PC-3 (cell line): ENCODE results near the gene NCDN. TPM values are rescaled to one million over a fixed set of nuclear protein-coding genes. Genes with fewer than 3 reads are reported as not detected.

Source experiments
- ATAC-seq: fragments of 200-7000 bp; cut with Tn5 transposase; 2 replicates; pipeline ENCODE4 v1.9.1; 2020; ENCODE audit warnings: mild to moderate bottlenecking, moderate library complexity
- BruUV-seq: library from RNA; stranded (reverse); fragments of 400-500 nt; replicated peaks from 2 replicates; lab custom pipeline; 2021; lab: Mats Ljungman, UMichigan
- CTCF ChIA-PET: fragments of 300-600 bp; sonication (Branson Sonifier 250); formaldehyde crosslinking; loops from one replicate; lab custom pipeline; 2022; ENCODE audit warnings: antibody characterized with exemption; lab: Charles Lee
- POLR2A ChIA-PET: fragments of 300-600 bp; sonication (Branson Sonifier 250); formaldehyde crosslinking; loops from one replicate; lab custom pipeline; 2022; ENCODE audit warnings: antibody characterized with exemption; ENCODE audit not compliant: unreplicated experiment; lab: Charles Lee
- DNase-seq: peaks from one replicate; pipeline ENCODE4 v3.0.0-alpha.2; 2015
- H2AFZ ChIP-seq: fragments of 300-600 bp; sonication (generic); 2 replicates; pipeline ENCODE4 v1.6.0; 2016; ENCODE audit warnings: antibody characterized with exemption, low read length
- H3F3A ChIP-seq: fragments of 300-600 bp; sonication (generic); one replicate; pipeline ENCODE4 v1.6.0; 2017; ENCODE audit warnings: antibody characterized with exemption, low read length, control low read depth, mild to moderate bottlenecking; ENCODE audit not compliant: unreplicated experiment
- H3K27ac ChIP-seq: fragments of 300-600 bp; sonication (generic); 2 replicates; pipeline ENCODE4 v1.5.1; 2016; ENCODE audit warnings: mild to moderate bottlenecking, low read length
- H3K27me3 ChIP-seq: fragments of 300-600 bp; sonication (generic); 2 replicates; pipeline ENCODE4 v1.6.1; 2016; ENCODE audit warnings: low read length, mixed read lengths
- H3K36me3 ChIP-seq: fragments of 300-600 bp; sonication (generic); 2 replicates; pipeline ENCODE4 v1.6.1; 2016; ENCODE audit warnings: low read depth, mixed run types, low read length, mixed read lengths
- H3K4me1 ChIP-seq: fragments of 300-600 bp; sonication (generic); 2 replicates; pipeline ENCODE4 v1.5.1; 2016; ENCODE audit warnings: low read length; ENCODE audit not compliant: insufficient read depth
- H3K4me2 ChIP-seq: fragments of 300-600 bp; sonication (generic); 2 replicates; pipeline ENCODE4 v1.6.0; 2016; ENCODE audit warnings: low read length
- H3K4me3 ChIP-seq: fragments of 300-600 bp; sonication (generic); 2 replicates; pipeline ENCODE4 v1.5.1; 2016; ENCODE audit warnings: mild to moderate bottlenecking, low read length, mixed read lengths
- H3K79me2 ChIP-seq: fragments of 300-600 bp; sonication (generic); 2 replicates; pipeline ENCODE4 v1.6.1; 2017; ENCODE audit warnings: low read length, mixed read lengths
- H3K9ac ChIP-seq: fragments of 300-600 bp; sonication (generic); 2 replicates; pipeline ENCODE4 v1.6.0; 2016; ENCODE audit warnings: mild to moderate bottlenecking, low read length
- H3K9me2 ChIP-seq: fragments of 300-600 bp; sonication (generic); replicated peaks from 2 replicates; pipeline ENCODE4 v1.6.1; 2016; ENCODE audit warnings: mixed run types, low read length, mixed read lengths
- H3K9me3 ChIP-seq: fragments of 300-600 bp; sonication (generic); 2 replicates; pipeline ENCODE4 v1.6.1; 2016; ENCODE audit warnings: low read length, mixed read lengths
- H4K20me1 ChIP-seq: fragments of 300-600 bp; sonication (generic); 2 replicates; pipeline ENCODE4 v1.6.1; 2016; ENCODE audit warnings: low read length, mixed read lengths
- EZH2 ChIP-seq: fragments of 300-600 bp; sonication (generic); IDR thresholded peaks from one replicate; pipeline ENCODE4 v1.6.1; 2017; ENCODE audit warnings: antibody characterized with exemption, mild to moderate bottlenecking, low read length; ENCODE audit not compliant: unreplicated experiment
- EZH2phosphoT487 ChIP-seq: fragments of 300-600 bp; sonication (generic); IDR thresholded peaks from 2 replicates; pipeline ENCODE4 v1.6.1; 2018; ENCODE audit warnings: mild to moderate bottlenecking, antibody characterized with exemption, low read length, borderline replicate concordance
- intact Hi-C: fragments of 100-400 bp; cut with micrococcal nuclease; formaldehyde crosslinking; loops from 2 replicates; pipeline ENCODE4 v1.9.0; 2023
- total RNA-seq: library from RNA; depleted of rRNA; stranded (reverse); fragments of >200 nt; gene quantifications from 2 replicates; pipeline ENCODE4 v1.2.3, GENCODE V29; 2014
- TF ChIP-seq, protein P1 (sequence below): fragments of 300-600 bp; sonication (generic); conservative IDR thresholded peaks from 2 replicates; pipeline ENCODE4 v1.5.1; 2017; ENCODE audit warnings: antibody characterized with exemption, low read depth, mild to moderate bottlenecking, low read length

The NCDN gene
- total RNA-seq, 1 experiment from 2014 or later = 25.2 TPM

DNA sequence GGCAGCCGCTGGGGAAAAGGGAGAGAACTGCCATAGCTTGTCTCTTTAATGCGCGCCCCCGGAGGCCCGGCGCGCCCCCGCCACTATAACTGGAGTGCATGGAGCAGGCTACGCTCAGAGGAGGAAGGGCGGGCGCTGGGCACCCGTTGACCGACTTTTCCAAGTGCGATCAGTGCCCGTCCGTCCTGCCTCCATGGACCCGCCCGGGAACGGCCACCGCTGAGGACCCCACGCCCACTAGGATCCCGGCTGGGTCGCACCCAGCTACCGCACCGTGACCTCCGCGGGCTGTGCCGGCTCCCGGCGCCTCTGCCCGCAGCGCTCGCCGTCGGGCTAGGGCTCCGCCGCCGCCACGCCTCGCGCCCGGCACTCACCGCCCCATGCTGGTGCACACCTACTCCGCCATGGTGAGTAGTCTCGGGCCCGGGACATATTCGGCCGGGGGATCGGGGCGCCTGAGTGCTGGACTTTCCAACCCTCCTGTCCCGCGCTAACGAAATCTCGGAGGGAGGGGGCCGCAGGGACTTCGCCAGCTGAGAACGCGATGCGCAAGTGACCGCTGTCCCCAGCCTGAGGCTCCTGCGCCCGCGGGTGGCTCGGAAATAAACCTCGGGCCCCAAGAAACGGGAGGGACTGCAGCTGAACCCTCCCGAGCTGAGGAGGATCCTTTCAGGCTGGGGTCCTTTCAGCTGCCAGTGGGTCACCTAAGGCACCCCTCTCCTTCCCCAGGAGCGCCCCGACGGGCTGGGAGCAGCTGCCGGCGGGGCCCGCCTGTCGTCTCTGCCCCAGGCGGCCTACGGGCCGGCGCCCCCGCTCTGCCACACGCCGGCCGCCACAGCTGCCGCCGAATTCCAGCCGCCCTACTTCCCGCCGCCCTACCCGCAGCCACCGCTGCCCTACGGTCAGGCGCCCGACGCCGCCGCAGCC is 15.9 kb downstream of the NCDN start, which contains the start of gene TFAP2E:
TSS of gene TFAP2E (plus strand) at position 117 of the 927 bp plus-strand sequence. CDS start at position 381, 264 bp downstream.
- BruUV-seq = no TSS peak
- CTCF ChIA-PET = interaction anchor here (0.9 kb wide), 2 partner anchors 9 to 154 kb away, joined by 3 to 4 read pairs; no protein-coding TSS in a partner anchor
- H3K4me1 ChIP-seq = peaks cover 18% of the 10 kb centered on the region

DNA sequence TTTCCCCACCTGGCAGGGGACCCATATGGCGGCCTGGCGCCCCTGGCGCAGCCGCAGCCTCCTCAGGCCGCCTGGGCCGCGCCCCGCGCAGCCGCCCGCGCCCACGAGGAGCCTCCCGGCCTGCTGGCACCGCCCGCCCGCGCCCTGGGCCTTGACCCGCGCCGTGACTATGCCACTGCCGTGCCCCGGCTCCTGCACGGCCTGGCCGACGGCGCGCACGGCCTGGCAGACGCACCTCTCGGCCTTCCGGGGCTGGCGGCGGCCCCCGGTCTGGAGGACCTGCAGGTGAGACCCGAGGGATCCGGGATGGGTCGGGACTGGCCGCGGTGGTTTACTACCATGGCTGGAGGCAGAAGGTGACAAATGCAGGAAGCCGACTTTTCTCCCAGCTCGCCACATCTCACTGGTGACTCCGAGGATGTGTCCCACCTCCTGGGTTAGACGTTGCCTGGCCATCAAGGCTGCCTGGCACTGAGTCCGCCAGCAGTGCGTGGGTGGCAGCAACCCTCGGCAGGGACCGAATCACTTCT is 16.6 kb downstream of the NCDN start:
- TF ChIP-seq, protein P1, sequence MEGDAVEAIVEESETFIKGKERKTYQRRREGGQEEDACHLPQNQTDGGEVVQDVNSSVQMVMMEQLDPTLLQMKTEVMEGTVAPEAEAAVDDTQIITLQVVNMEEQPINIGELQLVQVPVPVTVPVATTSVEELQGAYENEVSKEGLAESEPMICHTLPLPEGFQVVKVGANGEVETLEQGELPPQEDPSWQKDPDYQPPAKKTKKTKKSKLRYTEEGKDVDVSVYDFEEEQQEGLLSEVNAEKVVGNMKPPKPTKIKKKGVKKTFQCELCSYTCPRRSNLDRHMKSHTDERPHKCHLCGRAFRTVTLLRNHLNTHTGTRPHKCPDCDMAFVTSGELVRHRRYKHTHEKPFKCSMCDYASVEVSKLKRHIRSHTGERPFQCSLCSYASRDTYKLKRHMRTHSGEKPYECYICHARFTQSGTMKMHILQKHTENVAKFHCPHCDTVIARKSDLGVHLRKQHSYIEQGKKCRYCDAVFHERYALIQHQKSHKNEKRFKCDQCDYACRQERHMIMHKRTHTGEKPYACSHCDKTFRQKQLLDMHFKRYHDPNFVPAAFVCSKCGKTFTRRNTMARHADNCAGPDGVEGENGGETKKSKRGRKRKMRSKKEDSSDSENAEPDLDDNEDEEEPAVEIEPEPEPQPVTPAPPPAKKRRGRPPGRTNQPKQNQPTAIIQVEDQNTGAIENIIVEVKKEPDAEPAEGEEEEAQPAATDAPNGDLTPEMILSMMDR = no peak
- TF ChIP-seq EZH2phosphoT487 = no peak
- no peak for TF ChIP-seq EZH2

More for the DNA sequence above, 15.9 kb downstream of the NCDN start, which contains the start of gene TFAP2E:
- H2AFZ ChIP-seq = peak within 1 kb of the TSS; percentile 34; the same call in 1 of the 2 replicates
- no peaks in the 10 kb centered on the region; the same call in 1 of the 2 replicates for H4K20me1 ChIP-seq
- DNase-seq = peak; percentile 46
- peak within 1 kb of the TSS; percentile 63 for H3K4me3 ChIP-seq
- ATAC-seq = peak; percentile 49
- H3K9me2 ChIP-seq = no peaks in the 10 kb centered on the region
- H3K36me3 ChIP-seq = no peaks in the 10 kb centered on the region
- H3K4me2 ChIP-seq = peak within 1 kb of the TSS; percentile 71
- H3K27ac ChIP-seq = no peak within 1 kb of the TSS
- intact Hi-C loops = no loop called here
- POLR2A ChIA-PET = no interaction called here
- H3K79me2 ChIP-seq = no peaks in the 10 kb centered on the region
- H3K27me3 ChIP-seq = no peaks in the 10 kb centered on the region
- H3K9me3 ChIP-seq = no peaks in the 10 kb centered on the region
- no peak within 1 kb of the TSS for H3K9ac ChIP-seq
- TF ChIP-seq EZH2 (no peak), EZH2phosphoT487 (no peak)
- TF ChIP-seq, protein P1 = no peak
- H3F3A ChIP-seq = no peaks in the 10 kb centered on the region

More for the DNA sequence above, 16.6 kb downstream of the NCDN start:
- Histone ChIP-seq H3K4me2 (no peak overlapping the region), H3K79me2 (no peaks in the 10 kb centered on the region), H3K27me3 (no peaks in the 10 kb centered on the region), H3K36me3 (no peaks in the 10 kb centered on the region), H3K9me3 (no peaks in the 10 kb centered on the region), H4K20me1 (no peaks in the 10 kb centered on the region; the same call in 1 of the 2 replicates), H3K27ac (no peak overlapping the region), H3K4me1 (peaks cover 16% of the 10 kb centered on the region), H3K9ac (no peak overlapping the region), H2AFZ (no peak overlapping the region), H3F3A (no peaks in the 10 kb centered on the region), H3K4me3 (no peak overlapping the region), H3K9me2 (no peaks in the 10 kb centered on the region)
- CTCF ChIA-PET = no interaction called here
- ATAC-seq = no peak
- POLR2A ChIA-PET = no interaction called here
- DNase-seq = no peak
- BruUV-seq = no TSS peak
- intact Hi-C loops = no loop called here
